GM12872 (cell line): ENCODE results near the gene C16orf92.

Source experiments
- TF ChIP-seq, protein P1 (sequence below): IDR thresholded peaks from 3 replicates; pipeline ENCODE4 v1.5.1; 2011; ENCODE audit warnings: low read depth, mild to moderate bottlenecking, low read length, moderate library complexity; ENCODE audit not compliant: insufficient read depth

C16orf92 gene

DNA sequence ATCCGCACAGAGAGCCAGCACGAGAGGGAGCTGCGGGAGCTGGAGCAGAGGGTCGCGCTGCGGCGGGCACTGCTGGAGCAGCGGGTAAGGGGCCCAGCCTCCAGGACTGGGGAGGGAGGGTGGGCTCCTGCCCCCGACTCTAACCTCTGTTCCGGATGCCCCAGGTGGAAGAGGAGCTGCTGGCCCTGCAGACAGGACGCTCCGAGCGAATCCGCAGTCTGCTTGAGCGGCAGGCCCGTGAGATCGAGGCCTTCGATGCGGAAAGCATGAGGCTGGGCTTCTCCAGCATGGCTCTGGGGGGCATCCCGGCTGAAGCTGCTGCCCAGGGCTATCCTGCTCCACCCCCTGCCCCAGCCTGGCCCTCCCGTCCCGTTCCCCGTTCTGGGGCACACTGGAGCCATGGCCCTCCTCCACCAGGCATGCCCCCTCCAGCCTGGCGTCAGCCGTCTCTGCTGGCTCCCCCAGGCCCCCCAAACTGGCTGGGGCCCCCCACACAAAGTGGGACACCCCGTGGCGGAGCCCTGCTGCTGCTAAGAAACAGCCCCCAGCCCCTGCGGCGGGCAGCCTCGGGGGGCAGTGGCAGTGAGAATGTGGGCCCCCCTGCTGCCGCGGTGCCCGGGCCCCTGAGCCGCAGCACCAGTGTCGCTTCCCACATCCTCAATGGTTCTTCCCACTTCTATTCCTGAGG lies 32.0 kb upstream of the C16orf92 start:
- TF ChIP-seq, protein P1, sequence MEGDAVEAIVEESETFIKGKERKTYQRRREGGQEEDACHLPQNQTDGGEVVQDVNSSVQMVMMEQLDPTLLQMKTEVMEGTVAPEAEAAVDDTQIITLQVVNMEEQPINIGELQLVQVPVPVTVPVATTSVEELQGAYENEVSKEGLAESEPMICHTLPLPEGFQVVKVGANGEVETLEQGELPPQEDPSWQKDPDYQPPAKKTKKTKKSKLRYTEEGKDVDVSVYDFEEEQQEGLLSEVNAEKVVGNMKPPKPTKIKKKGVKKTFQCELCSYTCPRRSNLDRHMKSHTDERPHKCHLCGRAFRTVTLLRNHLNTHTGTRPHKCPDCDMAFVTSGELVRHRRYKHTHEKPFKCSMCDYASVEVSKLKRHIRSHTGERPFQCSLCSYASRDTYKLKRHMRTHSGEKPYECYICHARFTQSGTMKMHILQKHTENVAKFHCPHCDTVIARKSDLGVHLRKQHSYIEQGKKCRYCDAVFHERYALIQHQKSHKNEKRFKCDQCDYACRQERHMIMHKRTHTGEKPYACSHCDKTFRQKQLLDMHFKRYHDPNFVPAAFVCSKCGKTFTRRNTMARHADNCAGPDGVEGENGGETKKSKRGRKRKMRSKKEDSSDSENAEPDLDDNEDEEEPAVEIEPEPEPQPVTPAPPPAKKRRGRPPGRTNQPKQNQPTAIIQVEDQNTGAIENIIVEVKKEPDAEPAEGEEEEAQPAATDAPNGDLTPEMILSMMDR, result no peak

DNA sequence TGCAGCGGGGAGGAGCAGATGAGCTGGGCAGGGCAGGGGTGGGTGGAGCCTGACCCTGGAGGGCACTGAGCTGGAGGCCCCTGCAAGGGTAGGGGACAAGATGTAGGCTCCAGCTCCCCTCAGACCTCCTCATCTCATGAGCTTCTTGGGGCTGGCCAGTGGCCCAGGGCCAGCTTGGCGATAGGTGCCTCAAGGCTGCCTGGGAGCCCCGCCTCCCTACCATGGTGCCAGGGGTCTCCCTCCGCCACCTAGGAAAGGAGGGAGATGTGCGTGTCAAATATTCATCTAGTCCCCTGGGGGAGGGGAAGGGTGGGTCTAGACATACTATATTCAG lies 31.5 kb upstream of the C16orf92 start:
- TF ChIP-seq, protein P1, result no peak

DNA sequence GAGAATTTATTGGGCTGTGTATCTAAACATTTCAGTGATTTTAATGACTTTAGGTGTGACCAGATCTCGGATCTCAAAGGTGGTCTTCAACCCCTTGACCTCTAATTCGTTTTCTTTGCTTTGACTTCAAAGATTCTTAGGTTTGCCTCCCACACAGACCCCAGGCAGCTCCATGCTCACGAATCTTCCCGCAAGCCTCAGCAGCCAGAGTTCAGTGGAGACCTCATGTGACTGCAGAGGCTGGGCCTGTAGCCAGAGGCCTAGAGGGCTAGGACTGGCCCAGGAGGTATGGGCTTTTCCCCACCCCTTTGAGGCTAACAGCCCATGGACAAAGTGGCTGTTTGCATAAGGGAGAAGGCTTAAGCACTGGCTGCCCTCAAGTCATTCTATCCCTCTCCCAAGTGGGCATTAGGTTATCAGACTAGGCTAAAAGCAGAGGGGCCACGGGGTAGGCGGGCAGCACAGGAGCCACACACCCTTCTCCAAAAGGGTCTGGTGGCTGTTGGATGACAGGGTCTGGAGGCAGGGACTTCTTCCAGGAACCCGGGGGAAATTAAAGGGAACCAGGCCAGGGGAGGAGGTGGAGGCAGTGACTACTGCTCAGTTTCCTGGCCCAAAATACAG lies 30.5 kb upstream of the C16orf92 start:
- TF ChIP-seq, protein P1, result no peak

DNA sequence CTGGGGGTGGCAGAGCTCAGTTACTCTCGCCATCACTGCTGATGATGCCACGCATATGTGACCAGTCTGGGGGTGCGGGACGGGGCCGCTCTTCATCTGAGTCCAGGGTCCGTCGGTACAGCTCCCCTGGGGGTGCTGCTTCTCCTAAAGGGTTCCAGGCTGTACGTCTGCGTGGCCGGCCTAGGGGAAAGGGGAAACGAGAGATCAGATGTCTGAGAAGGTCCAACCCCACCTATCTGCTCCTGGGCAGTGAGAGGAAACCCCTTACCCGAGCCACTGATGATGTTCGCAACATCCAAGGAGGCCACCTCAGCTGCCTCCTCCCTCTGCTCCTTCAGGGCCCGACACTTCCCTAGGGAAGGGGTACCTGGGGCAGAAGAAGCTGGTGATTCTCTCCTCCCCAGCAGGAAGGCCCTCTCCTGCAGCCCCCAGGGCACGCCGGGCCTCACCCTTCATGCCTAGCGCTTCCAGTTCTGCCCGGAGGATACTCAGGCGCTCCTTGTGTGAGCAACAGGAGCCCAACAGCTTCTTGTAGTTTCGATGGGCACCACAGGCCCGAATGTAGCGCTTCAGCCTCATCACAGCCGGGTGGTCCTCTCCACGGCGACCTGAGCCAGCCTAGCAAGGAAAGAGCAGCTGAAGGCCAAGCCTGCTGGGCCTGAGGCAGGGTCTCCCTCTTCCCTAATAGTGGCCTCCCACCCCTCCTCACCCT lies 29.7 kb upstream of the C16orf92 start:
- TF ChIP-seq, protein P1, result no peak

DNA sequence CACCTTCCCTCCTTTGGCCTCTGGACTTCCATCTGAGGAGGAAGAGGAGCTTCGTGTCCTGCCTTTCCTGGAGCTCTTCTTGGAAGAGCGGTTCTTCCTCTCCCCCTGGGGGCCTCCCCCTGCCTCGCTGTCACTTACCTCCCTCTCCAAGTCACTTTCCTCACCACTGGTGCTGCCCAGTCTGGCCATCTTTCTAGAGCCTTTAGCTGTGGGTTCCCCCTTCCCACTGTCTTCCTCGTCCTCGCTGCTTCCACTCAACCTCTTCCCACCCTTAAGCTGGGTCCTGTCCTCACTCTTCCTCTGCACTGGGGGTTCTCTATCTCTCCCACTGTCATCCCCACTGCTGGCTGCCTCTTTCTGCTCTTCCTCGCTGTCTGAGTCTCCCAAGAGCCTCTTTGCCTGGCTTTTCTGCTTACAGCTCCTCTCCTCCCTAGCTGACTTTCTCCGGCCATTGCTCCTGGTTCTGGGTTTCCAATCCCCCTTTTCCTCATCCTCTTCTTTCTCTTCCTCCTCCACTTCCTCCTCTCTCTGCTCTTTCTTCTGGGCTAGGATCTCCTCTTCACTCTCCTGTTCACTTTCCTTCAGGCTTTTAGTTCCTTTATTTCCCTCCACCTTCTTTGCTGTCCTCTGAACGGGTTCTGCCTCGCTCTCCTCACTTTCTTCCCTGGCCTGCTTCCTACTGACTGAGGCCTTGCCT lies 28.9 kb upstream of the C16orf92 start:
- TF ChIP-seq, protein P1, result no peak

DNA sequence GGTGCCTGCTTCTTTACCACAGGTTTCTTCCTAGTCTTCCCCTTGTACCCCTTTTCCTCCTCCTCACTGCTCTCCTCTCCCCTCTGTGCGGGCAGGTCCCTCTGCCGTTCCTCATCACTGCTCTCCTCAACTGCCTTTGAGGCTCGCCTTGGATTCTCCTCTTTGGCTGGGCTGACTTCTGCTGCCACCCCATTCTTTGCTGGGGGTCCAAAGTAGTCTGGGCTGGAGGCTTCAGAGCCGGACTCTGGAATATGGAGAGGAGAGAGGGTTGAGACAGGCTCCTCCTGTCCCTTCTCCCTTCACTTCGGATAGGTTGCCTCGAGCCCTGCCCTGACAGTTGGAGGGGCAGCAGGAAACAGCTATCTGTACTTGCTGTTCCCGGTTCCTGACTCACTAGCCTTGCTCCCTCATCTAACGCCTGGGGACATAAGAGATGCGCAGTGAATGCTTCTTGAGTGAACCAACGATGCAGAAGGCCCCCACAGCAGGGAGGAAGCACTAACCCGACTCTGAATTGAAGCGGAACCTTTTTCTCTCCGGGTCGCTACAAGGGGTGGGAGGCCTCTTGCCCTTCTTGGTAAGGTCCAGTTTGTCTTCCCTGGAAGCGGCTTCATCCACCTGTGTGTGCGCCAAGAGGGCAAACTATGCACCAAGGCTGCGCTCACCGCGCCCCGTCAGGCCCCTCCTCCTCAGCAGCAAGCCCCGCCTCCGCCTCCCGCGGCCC lies 28.2 kb upstream of the C16orf92 start:
- TF ChIP-seq, protein P1, result no peak

DNA sequence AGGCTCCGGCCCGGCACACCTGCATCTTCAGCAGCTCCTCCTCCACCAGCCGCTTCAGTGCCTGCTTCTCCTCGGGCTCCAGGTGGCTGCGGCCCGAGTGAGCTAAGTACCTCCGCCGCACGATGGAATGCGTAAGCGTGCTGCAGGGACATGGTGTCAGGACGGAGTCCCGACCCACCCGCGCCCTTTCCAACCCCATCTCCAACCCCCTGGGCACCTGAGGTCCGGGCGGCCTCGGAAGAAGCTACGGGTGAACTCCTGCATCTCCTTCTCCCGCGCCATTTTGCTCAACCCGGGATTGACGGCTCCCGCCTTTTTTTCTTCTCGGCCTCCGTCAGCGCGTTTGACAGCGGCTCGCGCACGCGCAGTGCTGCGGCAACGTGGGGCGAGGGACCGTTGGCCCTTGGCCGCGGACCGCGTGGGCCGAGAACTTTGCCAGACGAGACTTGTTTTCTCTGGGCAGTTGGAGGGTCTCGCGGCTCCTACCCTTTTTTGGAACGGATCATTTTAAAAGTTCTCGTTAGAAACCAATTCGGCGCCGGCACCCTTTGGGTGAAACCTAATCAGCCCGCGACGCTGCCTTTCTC lies 27.6 kb upstream of the C16orf92 start, which contains the start of gene HIRIP3:
Gene HIRIP3 (minus strand): TSS at position 294 of the 587 bp plus-strand sequence. CDS start 12 bp downstream, at position 282.
- TF ChIP-seq, protein P1, result no peak
